SK-N-SH treated with all-trans-retinoic acid at 6 μM for 48 hours (cell line): Measurements from ENCODE around the gene GREB1L.

Source experiments
- TOX ChIP-seq: fragments of 250-450 bp; sonication (Bioruptor Pico); IDR thresholded peaks from 2 replicates; pipeline ENCODE4 v1.8.0; 2021; ENCODE audit warnings: mild to moderate bottlenecking, moderate library complexity, borderline replicate concordance
- TF ChIP-seq, protein P1 (sequence below): fragments of 250-450 bp; sonication (Bioruptor Pico); IDR thresholded peaks from 2 replicates; pipeline ENCODE4 v1.5.1; 2021; ENCODE audit warnings: mild to moderate bottlenecking, moderate library complexity

DNA sequence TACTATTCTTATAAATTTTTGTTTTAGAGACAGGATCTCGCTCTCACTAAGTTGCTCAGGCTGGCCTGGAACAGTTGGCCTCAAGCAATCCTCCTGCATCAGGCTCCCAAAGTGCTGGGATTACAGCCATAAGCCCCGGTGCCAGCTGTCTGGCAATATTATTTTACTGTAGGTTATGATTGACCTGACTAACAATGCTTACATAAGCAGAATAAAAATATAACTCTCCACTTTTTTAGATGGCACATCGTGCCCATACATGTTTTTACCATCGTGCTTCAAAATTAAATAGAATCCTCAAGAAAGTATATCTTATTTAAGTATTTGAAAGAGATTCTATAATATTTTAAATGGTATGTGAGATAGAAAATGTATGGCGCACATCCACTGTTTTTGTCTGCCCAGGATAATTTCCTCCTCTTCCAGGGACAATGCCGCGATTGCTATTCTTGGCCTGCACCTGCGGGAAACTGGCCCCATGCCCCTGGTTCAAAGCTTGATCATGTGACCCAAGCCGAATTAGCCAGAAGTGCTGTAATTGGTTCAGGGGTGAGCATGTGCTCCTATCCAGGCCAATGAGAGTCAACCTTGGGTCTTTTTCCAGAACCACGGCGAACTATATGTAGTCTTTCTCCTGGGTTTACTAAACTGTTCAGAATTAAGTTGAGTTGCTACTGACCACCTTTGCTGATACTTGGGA, 38.3 kb upstream of the GREB1L start:
- TF ChIP-seq, protein P1, sequence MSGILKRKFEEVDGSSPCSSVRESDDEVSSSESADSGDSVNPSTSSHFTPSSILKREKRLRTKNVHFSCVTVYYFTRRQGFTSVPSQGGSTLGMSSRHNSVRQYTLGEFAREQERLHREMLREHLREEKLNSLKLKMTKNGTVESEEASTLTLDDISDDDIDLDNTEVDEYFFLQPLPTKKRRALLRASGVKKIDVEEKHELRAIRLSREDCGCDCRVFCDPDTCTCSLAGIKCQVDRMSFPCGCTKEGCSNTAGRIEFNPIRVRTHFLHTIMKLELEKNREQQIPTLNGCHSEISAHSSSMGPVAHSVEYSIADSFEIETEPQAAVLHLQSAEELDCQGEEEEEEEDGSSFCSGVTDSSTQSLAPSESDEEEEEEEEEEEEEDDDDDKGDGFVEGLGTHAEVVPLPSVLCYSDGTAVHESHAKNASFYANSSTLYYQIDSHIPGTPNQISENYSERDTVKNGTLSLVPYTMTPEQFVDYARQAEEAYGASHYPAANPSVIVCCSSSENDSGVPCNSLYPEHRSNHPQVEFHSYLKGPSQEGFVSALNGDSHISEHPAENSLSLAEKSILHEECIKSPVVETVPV = no peak
- TF ChIP-seq TOX = no peak
